Measurements from ENCODE around the gene METAP1.
"Not testable (repeated sequence)": the region's sequence is repeated elsewhere in the genome, so short reads cannot be mapped to it uniquely, and the experiment has no call there.

The METAP1 gene

DNA sequence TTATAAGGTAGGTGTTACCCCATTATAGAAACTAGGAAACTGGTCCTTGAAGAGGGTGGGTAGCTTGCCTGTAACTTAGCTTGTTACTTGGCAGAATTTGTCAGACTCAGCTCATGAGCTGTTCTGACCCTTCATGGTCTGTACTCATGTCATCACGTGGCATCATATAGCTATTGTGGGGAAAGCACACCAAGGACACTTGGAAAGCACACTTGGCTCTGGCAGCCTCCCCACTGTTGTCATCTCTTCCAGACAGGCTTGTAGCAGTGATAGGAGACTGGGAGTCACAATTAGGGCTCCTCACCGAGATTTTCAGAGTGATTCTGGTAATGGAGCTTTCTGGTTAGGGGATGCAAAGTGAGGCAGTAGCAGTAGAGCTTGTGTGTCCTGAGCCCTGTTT, 62.7 kb downstream of the METAP1 start:
- DNase-seq (ENCODE audit: low read depth in 2 of 2) = no peak

DNA sequence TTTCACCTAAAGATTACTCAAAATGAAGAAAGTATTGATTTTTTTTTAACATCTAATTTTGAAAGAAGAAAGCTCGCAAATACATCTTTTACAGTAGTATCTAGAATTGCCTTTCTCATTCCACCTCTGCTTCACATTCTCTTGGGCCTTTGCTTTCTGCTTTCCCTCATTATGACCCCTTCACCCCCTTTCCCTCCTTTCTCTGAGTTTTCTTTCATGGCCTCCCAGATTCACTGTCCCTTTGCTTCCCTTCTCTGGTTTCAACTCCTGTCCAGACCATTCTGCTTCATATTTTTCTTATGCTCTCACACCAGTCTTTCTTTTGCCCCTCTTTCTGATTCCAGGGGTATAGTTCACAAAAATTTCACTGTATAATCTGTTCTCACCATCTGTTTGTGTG, 64.0 kb downstream of the METAP1 start:
- no peak for DNase-seq (ENCODE audit: low read depth in 2 of 2)

DNA sequence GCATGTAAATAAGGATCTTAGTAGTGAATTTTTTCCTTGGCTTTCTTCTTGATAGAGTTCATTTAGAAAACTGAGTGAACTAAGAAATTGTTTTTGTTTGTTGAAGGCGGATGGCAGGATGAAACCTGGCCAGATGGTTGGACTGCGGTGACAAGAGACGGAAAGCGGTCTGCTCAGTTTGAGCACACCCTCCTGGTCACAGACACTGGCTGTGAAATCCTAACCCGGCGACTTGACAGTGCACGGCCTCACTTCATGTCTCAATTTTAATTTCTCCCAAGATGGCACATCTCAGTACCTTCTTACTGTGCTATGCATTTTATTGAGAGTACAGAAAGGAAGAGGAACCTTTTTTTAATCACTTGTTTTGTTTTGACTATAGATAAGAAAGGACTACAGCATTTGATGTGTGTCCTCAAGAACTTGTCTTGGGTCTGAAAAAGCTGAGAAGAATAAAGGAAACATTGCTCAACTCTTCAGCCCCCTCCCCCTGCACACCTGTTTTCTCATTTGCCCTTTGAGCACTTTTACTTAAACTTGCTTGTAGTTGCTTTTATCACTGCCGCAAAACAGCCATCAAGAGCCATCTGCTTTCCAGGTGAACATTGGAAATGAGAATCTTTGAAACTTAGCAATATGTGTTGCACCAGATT, 65.7 kb downstream of the METAP1 start:
- DNase-seq (ENCODE audit: low read depth in 2 of 2) = no peak

DNA sequence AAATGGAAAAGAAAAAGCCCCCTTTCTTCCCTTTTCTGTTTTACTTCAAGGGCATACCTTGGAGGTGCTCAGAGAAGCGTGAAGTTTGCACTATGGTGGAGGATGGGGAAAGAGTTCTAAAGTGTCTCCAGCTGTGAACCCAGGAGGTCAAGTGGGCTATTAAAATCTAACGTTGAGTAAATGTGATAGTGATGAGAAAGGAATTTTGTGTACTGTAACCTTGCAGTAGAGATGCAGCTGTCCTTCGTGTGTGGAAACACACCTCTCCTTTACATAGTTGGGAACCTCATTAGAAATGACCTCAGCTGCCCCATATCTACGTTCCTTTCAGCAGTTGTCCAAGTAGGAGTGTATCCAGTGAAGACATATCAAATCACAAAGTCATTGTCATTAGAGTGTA, 66.6 kb downstream of the METAP1 start:
- no peak for DNase-seq (ENCODE audit: low read depth in 2 of 2)

DNA sequence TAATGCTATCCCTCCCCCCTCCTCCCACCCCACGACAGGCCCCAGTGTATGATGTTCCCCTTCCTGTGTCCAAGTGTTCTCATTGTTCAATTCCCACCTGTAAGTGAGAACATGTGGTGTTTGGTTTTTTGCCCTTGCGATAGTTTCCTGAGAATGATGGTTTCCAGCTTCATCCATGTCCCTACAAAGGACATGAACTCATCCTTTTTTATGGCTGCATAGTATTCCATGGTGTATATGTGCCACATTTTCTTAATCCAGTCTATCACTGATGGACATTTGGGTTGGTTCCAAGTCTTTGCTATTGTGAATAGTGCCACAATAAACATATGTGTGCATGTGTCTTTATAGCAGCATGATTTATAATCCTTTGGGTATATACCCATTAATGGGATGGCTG, 70.0 kb downstream of the METAP1 start:
- DNase-seq (ENCODE audit: low read depth in 2 of 2) = not testable (repeated sequence)

DNA sequence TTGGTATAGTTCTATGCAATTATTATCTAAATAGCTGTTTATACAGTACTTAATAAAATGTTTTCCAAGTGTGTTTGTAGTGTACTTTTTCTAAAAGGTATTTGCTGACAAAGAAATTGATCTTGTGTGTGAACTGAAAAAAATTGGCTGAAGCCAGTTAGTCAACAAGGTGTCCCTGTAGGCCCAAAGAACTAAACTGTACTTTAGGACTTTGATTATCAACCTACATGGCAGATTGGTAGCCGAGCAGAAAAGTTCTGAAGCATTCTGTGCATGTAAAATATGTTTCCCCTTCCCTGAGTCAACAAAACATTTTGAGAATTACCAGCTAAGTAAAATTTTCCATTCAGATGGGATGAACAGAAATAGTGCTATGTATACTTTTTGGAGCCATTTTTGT, 72.1 kb downstream of the METAP1 start:
- no peak for DNase-seq (ENCODE audit: low read depth in 2 of 2)

DNA sequence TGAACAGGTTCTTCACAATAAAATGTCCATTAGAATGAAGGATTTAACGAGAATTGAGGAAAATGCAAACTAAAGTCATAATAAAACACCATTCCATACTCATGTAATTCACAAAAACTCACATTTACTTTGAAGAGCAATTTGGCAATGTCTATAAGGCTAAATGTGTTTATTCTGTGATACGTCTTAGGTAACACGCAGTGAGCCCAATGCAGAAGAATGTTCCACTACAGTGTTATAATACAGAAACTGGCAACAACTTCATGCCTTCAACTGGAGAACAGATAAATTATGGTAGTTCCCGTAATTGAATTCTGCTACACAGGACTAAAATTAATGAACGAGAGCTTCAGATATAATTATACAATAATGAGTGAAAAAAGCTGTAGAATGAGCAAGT, 75.6 kb downstream of the METAP1 start:
- no peak for DNase-seq (ENCODE audit: low read depth in 2 of 2)

DNA sequence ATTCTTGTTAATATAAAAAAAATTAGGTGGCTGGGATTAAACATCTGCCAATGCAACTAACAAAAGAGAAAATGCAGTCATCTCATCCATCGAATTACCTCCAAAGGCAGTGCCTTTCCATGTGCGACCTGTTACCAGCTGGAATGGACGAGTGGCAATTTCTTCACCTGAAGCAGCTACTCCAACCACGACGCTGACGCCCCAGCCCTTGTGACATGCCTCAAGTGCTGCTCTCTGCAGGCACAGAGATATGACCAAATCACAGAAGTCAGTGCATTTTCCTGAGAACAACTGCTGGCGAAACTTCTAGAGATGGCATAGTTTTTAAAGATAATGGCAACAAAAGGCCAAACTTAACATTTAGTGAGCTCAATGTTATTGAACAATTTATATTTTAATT, 79.3 kb downstream of the METAP1 start:
- DNase-seq (ENCODE audit: low read depth in 2 of 2) = no peak

DNA sequence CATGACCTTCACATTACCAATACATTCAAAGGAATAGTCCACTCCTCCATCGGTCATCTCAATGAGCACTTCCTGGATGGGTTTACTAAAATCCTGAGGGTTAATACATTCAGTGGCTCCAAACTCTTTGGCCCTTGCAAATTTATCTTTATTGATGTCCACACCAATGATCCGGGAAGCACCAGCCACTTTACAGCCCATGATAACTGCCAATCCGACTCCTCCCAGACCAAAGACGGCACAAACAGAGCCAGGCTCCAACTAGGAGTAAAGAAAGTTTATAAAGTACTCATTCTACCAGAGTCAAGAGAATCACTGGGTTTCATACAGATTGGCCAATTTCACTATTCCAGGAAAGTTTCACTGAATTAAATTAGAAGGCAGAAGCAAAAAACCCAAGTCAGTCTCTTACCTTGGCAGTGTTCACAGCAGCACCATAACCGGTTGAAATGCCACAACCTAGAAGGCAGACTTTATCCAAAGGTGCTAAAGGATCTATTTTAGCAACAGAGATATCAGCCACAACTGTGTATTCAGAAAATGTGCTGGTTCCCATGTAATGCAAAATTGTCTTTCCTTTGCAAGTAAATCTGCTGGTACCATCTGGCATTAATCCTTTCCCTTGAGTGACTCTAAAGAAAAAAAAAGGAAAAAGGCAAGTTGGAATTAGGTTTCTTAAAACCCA, 80.9 kb downstream of the METAP1 start:
- no peak for DNase-seq (ENCODE audit: low read depth in 2 of 2)

DNA sequence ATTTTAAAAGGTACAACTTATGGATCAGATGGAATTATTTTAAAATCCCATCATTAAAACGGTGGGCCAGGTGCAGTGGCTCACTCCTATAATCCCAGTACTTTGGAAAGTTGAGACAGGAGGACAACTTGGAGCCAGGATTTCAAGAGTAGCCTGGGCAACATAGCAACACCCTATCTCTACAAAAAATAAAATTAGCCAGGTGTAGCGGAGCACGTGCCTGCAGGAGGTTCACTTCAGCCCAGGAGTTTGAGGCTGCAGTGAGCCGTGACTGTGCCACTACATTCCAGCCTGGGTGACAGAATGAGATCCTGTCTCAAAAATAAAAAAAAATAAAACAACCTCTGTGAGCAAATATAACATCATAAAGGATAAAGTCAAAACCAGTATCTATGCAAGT, 81.7 kb downstream of the METAP1 start:
- no peak for DNase-seq (ENCODE audit: low read depth in 2 of 2)

DNA sequence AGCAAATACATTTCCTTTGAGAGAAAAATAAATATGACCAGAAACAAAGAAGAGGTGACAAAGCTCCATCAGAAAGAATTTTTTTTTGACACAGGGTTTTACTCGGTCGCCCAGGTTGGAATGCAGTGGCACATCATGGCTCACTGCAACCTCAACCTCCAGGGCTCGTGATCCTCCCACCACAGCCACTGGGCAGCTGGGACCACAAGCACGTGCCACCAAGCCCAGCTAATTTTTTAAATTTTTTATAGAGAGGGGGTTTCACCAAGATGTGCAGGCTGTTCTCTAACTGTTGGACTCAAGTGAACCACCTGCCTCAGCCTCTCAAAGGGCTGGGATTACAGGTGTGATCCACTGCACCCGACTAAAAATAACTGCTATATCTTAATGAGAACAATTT, 82.8 kb downstream of the METAP1 start:
- DNase-seq (ENCODE audit: low read depth in 2 of 2) = no peak

DNA sequence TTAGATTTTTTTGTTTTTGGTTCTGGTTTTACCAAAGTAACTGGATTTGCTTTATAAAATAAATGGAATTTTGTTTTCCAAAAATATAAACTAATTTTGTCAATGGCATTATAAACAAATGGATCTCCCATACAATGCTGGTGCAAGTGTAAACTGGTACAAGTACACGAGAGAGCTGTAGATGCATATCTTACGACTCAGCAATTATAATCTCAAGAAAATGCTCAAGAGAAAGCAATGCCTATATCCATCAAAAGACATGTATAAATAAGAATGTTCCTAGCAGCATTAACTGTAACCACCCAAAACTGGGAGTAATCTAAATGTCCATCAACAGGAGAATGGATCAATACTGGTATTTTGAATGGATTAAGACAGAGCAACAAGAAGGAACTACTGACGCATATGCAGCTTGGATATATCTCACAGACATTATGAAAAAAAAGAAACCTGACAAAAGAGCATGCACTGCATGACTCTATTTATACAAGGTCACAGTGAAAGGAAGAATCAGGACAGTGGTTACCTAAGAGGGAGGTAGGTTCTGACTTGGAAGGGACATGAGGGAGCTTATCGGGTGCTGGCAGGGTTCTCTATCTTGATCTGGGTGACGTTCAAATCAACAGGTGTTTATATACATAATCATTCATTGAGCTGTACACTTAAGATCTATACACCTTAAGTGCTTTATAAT, 83.6 kb downstream of the METAP1 start:
- no peak for DNase-seq (ENCODE audit: low read depth in 2 of 2)

DNA sequence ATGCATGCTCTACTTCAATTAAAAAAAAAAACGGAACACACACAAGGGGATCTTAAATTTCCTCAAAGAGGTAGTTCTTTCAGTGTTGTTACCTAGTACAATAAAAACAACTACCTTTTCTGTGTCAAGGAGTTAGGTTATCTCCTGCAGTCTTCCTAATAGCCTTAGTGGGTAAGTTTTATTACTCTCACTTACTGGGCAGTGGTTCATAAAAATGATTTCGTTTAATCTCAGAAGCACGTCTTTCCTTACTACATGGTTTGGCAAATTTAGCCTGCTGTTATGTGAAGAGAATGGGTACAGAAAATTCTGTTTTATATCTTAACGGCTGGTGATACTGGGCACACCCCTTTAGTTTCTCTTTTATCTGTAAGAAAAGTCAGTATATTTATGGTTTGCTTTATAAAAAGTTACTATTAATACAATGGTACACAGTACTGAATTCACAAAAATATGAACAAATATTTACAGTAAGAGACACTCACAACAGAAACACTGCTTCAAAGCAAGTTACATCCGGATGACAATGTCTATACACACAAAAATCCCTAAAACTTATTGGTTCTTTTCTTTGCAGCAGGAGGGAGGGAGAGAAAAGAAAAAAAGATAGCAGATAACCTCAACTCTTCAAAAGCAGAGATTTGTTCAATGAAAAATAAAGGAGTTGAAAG, 84.2 kb downstream of the METAP1 start:
- DNase-seq (ENCODE audit: low read depth in 2 of 2) = no peak

DNA sequence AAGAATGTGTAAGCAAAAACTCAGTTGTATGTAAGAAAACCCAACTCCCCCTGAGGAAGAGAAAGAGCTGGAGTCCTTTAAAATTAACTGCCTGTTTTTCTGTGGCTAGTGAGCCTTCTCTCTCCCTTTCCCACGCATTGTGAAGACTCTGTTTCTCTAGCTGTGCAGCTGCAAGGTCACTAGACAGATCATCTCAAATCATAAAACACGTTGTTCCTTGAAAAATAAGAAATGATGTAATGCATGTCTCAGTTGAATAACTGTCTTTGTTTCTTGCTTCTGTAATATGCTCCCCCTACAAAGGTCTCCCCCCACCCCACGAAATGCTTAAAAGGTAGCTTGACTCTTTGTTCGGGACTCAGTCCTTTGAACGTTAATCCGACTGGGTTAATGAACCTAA, 85.3 kb downstream of the METAP1 start:
- not testable (repeated sequence) for DNase-seq (ENCODE audit: low read depth in 2 of 2)

DNA sequence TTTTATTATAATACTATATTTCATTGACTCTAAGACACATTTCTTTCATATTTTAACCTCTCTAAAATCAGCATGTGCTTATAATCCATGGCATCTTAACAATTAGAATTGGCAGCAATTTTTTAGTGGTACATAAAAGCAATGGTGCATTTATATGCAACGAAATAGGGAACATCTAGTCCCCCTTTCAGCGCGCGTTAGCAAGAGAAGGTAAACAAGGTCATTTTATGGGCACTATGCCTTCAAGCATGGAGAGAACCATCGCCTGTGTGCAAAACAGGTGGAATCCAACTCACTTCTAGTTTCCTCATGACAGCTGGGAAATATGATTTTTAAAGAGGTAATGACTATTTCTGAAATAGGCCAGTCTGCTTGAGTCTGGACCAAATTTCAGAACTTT, 86.7 kb downstream of the METAP1 start:
- no peak for DNase-seq (ENCODE audit: low read depth in 2 of 2)

DNA sequence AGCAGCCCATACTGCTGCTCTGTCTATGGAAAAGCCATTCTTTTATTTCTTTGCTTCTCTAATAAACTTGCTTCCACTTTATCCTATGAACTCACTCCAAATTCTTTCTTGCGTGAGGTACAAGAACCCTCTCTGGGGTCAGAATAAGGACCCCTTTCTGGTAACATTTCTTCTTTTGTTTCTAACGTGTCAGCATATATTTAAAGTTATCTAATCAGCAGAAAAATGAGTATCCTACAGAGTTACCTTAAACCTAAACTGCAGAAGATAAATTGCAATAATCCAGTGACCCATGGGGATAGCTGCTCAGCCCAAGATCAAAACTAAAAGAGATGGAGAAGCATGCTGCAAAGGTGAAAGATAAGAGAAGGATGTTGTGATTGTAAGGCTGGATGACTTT, 89.1 kb downstream of the METAP1 start:
- DNase-seq (ENCODE audit: low read depth in 2 of 2) = no peak

DNA sequence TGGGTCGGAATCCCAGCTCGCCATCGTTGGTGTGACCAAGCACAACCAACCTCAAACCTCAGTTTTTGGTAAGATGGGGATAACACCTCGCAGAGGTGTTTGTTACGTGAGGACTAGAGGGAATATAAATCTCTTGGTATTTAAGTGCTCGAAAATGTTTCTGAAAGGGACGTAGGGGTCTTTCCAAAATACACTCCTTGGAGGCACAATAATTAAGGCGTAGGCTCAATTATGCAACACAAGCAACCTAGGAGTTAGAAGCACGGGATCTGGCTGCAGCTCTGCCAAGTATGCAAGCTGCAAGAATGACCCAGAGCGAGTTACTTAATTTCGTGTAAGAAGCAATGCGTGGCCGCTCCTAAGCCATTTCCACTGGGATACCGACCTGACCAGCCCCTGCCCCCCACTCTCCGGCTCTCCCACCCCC, 92.5 kb downstream of the METAP1 start:
- no peak for DNase-seq (ENCODE audit: low read depth in 2 of 2)

DNA sequence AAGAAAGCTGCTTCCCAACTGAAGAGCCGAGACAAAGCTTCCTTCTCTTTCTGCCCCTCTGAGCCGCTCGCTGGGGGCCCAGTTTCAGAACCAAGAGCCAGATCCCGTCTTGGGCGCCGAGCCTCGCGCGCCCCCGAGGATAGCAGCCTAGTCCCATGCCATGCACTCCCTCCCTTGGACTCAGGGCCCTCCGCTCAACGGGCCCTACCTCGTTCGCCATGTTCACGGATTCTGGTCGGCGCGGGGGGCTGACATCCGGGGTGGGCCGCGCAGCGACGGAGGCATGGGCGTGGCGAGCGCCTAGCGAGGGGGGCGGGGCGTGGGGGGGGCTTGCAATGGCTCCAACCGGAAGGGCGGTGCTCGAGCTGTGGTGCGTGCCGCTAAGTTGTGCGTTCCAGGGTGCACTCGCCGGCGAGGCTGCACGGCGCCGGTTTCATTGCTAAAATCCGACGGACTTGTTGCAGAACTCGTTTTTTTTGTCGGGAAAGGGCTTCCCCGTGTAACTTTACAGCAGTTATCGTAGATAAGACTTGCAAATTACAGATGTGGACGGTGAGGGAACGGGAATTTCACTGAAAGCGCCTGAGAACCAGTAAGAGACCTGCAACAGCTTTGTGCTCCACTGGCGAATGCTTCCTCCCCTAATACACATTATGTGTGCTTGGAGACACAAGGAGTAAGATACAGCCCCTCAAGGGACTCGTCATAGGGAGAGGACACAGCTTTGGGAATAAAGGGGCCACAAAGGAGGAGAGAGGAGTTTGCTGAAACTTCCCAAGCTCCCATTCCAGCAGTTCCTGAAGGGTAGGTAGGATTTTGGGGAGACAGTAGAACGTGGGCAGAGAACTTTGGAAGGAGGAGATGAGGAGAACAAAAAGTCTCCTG, 93.2 kb downstream of the METAP1 start, which contains the start of gene ADH5:
ADH5 (minus strand) TSS at position 308 of the 885 bp plus-strand sequence; CDS start at position 220, 88 bp downstream.
- peak; percentile 76 to 82 for DNase-seq (ENCODE audit: low read depth in 2 of 2)

DNA sequence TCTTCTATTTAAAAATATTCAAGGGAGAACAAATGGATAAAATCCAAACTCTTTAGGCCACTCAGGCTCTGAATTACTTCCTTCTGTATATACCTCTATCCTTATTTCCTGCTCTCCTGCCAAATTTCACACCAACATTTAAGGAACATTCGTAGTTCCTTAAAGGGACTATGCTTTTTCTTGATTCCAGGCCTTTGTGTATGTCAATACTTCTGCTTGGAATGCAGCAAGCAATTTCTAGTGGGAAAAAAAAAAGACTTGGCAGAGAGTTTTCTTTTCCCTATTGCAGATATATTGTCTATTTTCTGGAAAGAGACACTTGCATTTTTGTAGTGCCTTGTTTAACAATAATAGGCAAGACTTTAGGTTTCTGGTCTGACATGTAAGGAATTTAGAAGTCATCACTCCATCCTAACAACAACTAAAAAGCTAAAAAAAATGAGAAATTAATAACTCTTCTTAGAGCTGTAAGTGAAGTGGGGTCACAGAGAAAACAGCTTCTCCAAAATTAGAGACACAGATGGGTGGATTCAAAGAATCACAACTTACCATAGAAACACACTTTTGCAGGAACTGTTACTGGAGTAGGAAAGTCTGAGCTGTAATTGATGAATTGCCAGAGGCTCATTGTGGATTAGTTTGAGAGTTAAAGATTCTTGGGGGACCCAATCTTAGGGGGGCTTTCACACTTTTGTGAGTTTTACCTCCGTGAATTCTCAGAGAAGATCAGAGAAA, 95.1 kb downstream of the METAP1 start:
- DNase-seq (ENCODE audit: low read depth in 2 of 2) = no peak

DNA sequence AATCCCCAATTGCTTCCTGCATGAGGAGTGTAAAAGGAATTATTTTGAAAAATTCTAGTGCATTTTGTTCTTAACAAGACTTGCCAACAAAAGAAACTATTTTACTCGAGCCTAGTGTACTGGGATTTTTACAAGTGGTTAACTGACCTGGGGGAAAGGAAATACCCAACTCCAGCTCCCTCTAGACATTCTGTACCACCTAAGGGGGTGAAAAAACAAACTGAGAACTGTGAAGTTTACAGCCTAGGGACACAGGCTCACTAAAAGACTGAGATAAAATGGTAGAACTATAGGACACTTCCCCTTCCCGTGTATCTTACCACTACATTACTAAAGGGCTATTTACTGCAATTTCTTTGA, 95.7 kb downstream of the METAP1 start:
- no peak for DNase-seq (ENCODE audit: low read depth in 2 of 2)

DNA sequence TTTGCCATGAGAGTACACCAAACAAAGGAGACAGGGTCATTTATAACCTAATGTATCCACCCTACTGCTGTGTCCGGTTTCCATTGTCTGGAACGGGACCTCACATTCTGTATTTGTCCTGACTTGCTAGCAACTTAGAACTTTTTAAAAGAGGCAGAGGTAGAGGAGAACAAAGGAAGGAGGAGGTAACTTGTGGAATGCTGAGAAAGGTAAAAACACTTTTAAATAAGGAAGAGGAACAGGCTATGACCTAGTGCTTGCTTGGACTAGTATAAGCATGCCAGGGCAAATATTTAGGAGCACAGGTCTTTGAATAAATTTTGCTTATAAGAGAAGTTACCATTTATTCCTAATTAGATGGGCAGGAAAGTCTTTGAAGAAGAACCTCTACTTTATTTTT, 96.3 kb downstream of the METAP1 start:
- not testable (repeated sequence) for DNase-seq (ENCODE audit: low read depth in 2 of 2)
